Measurements from ENCODE around the gene MAST3. TPM values are rescaled to one million over a fixed set of nuclear protein-coding genes. Genes with fewer than 3 reads are reported as not detected.

MAST3 gene
- total and polyA plus RNA-seq, 2 of the 13 experiments (the other 11 are each of a cell fraction or from before 2014, with no cell fraction given), result 4.1 to 4.6 TPM

- TF ChIP-seq ZNF841 (CRISPR knock-in tag; IDR thresholded peaks at IDR 0.05; ENCODE audit: borderline replicate concordance), result no peak
- no peak for TF ChIP-seq NR1H2 (CRISPR knock-in tag; IDR thresholded peaks at IDR 0.05; ENCODE audit: borderline replicate concordance, low read depth)
- no peak for TF ChIP-seq ZNF747 (CRISPR knock-in tag; IDR thresholded peaks at IDR 0.05; ENCODE audit: borderline replicate concordance)
- TF ChIP-seq CCAR2 (optimal IDR thresholded peaks at IDR 0.05; ENCODE audit: low read depth, low read length), result no peak
- no peak for TF ChIP-seq ZNF362 (CRISPR knock-in tag; IDR thresholded peaks at IDR 0.05; ENCODE audit: borderline replicate concordance)
- TF ChIP-seq CTCF (CRISPR knock-in tag; IDR thresholded peaks at IDR 0.05), result no peak
- TF ChIP-seq SRSF1 (optimal IDR thresholded peaks at IDR 0.05; ENCODE audit: low read depth, low read length), result no peak
- TF ChIP-seq ZNF329 (CRISPR knock-in tag; IDR thresholded peaks at IDR 0.05; ENCODE audit: low read depth), result peak; percentile 99
- TF ChIP-seq ZNF761 (CRISPR knock-in tag; conservative IDR thresholded peaks at IDR 0.05), result no peak
- TF ChIP-seq AHR (CRISPR knock-in tag; IDR thresholded peaks at IDR 0.05), result no peak
- no peak for TF ChIP-seq ZNF670 (CRISPR knock-in tag; IDR thresholded peaks at IDR 0.05; ENCODE audit: borderline replicate concordance)
- TF ChIP-seq CENPT (CRISPR knock-in tag; IDR thresholded peaks at IDR 0.05; ENCODE audit: low read depth), result no peak
- no peak for TF ChIP-seq KLF6 (CRISPR knock-in tag; IDR thresholded peaks at IDR 0.05)
- TF ChIP-seq ZNF704 (CRISPR knock-in tag; IDR thresholded peaks at IDR 0.05; ENCODE audit: borderline replicate concordance), result no peak
- TF ChIP-seq ZNF83 (CRISPR knock-in tag; IDR thresholded peaks at IDR 0.05; ENCODE audit: borderline replicate concordance), result no peak
- TF ChIP-seq ZNF451 (CRISPR knock-in tag; IDR thresholded peaks at IDR 0.05), result no peak
- TF ChIP-seq ZNF432 (CRISPR knock-in tag; IDR thresholded peaks at IDR 0.05; ENCODE audit: borderline replicate concordance), result no peak
- TF ChIP-seq ASH2L (IDR thresholded peaks at IDR 0.05; ENCODE audit: insufficient read length, low read depth, low read length), result no peak
- 0 out of 2 replicates have a peak, but pooled peaks have one; percentile 1 for TF ChIP-seq ZNF574 (CRISPR knock-in tag; IDR thresholded peaks at IDR 0.05)
- peak; percentile 76; the same call in 1 of the 2 replicates for TF ChIP-seq ZNF263 (CRISPR knock-in tag; IDR thresholded peaks at IDR 0.05)
- no peak for TF ChIP-seq ARHGAP35 (CRISPR knock-in tag; IDR thresholded peaks at IDR 0.05; ENCODE audit: borderline replicate concordance)
- TF ChIP-seq ZNF678 (CRISPR knock-in tag; IDR thresholded peaks at IDR 0.05), result 0 out of 2 replicates have a peak, but pooled peaks have one; percentile 36
These were observed 40.0 kb upstream of the MAST3 start (continued) for GRCh38 chr19:18057557-18057956.

Data from HepG2 (cell line).